Suprapubic skin (tissue), 4 donors: ENCODE measurements around the gene IL17B. TPM values are rescaled to one million over a fixed set of nuclear protein-coding genes. Genes with fewer than 3 reads are reported as not detected.
A peak's percentile ranks its signal among the peaks of the same experiment; 100 is the strongest.

Source experiments
- DNase-seq, 2 donors: peaks; one replicate each; pipeline ENCODE4 v3.0.0-alpha.2; 2019; ENCODE audit warnings: low spot score in 2 of 2
- H3K27ac ChIP-seq: fragments of 200-600 bp; sonication (generic); one replicate; pipeline ENCODE4 v1.5.1; 2019
- H3K27me3 ChIP-seq: fragments of 200-600 bp; sonication (generic); one replicate; pipeline ENCODE4 v1.5.1; 2019
- H3K36me3 ChIP-seq: fragments of 200-600 bp; sonication (generic); one replicate; pipeline ENCODE4 v1.5.1; 2019
- H3K4me1 ChIP-seq: fragments of 200-600 bp; sonication (generic); one replicate; pipeline ENCODE4 v1.5.1; 2019
- H3K4me3 ChIP-seq: fragments of 200-600 bp; sonication (generic); one replicate; pipeline ENCODE4 v1.5.1; 2019; ENCODE audit warnings: mild to moderate bottlenecking
- H3K9me3 ChIP-seq: fragments of 200-600 bp; sonication (generic); one replicate; pipeline ENCODE4 v1.5.1; 2019
- EP300 ChIP-seq: sonication (generic); formaldehyde crosslinking; IDR thresholded peaks from one replicate; pipeline ENCODE4 v1.6.1; 2017; ENCODE audit warnings: antibody characterized with exemption
- POLR2A ChIP-seq, 2 donors: fragments of 450-650 bp; IDR thresholded peaks; one replicate each; pipeline ENCODE4 v1.6.1; 2017; ENCODE audit warnings: antibody characterized with exemption in 2 of 2, mild to moderate bottlenecking in 2 of 2, moderate library complexity in 2 of 2
- POLR2AphosphoS5 ChIP-seq, 3 donors: sonication (generic); formaldehyde crosslinking; IDR thresholded peaks; one replicate each; pipeline ENCODE4 v1.6.1; 2017; ENCODE audit warnings: antibody characterized with exemption in 3 of 3
- WGBS: methylation state at CpG from one replicate; pipeline ENCODE4 v1.1.5; 2018; 5-methylcytosine and 5-hydroxymethylcytosine counted together
- total RNA-seq, 4 donors: library from RNA; depleted of rRNA; stranded (reverse); fragments of >200 nt; gene quantifications; one replicate each; pipeline ENCODE4 v1.1.0, GENCODE V29; 2016
- TF ChIP-seq, protein P1 (sequence below), 2 donors: fragments of 200-600 bp in 1 of 2; fragments of 450-650 bp in 1 of 2; sonication (generic) in 1 of 2; IDR thresholded peaks; one replicate each; pipeline ENCODE4 v1.5.1; 2016 to 2019; ENCODE audit warnings: antibody characterized with exemption in 2 of 2, mild to moderate bottlenecking in 1 of 2, moderate library complexity in 1 of 2

The IL17B gene, protein sequence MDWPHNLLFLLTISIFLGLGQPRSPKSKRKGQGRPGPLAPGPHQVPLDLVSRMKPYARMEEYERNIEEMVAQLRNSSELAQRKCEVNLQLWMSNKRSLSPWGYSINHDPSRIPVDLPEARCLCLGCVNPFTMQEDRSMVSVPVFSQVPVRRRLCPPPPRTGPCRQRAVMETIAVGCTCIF
- not detected for total RNA-seq

DNA sequence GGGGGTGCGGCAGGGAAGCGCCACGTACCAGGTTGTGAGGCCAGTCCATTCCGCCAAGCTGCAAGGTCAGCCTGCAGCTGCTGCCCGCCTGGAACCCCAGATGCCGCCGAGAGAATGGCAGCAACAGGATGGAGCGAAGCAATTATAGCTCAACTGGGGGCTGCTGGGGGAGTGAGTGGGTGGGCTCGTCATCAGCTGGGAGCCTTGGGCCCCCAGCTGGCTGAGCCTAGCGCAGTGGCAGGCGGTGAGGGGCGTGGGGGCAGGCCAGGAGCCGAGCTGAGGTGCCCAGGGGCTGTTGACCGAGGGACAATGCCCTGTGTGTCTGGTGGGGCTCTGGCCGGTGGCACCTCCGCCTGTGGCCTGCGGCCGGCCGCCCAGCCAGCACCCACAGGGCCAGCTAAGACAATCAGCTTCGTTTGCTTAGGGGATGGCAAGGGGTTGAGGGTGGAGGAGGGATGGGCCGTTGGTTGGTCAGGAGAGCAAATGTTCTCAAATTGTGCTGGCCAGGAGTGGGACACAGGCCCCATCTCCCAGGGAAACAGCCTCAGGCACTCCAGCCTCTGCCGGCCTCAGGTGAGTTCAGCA is at the start of gene IL17B:
IL17B (minus strand) TSS at position 116 of the 585 bp plus-strand sequence; CDS start at position 49, 67 bp downstream.
- H3K4me1 ChIP-seq, result peaks cover 7% of the 10 kb centered on the region
- no peaks in the 10 kb centered on the region for H3K36me3 ChIP-seq
- no peak for TF ChIP-seq EP300
- TF ChIP-seq POLR2AphosphoS5 (IDR thresholded peaks at IDR 0.05), result no peak
- TF ChIP-seq, protein P1, sequence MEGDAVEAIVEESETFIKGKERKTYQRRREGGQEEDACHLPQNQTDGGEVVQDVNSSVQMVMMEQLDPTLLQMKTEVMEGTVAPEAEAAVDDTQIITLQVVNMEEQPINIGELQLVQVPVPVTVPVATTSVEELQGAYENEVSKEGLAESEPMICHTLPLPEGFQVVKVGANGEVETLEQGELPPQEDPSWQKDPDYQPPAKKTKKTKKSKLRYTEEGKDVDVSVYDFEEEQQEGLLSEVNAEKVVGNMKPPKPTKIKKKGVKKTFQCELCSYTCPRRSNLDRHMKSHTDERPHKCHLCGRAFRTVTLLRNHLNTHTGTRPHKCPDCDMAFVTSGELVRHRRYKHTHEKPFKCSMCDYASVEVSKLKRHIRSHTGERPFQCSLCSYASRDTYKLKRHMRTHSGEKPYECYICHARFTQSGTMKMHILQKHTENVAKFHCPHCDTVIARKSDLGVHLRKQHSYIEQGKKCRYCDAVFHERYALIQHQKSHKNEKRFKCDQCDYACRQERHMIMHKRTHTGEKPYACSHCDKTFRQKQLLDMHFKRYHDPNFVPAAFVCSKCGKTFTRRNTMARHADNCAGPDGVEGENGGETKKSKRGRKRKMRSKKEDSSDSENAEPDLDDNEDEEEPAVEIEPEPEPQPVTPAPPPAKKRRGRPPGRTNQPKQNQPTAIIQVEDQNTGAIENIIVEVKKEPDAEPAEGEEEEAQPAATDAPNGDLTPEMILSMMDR (IDR thresholded peaks at IDR 0.05), result no peak
- no peak for TF ChIP-seq POLR2A (IDR thresholded peaks at IDR 0.05)
- no peaks in the 10 kb centered on the region for H3K27me3 ChIP-seq
- no peak for DNase-seq
- H3K9me3 ChIP-seq, result no peaks in the 10 kb centered on the region
- H3K4me3 ChIP-seq, result no peak within 1 kb of the TSS
- WGBS, result 84% methylated on average over 15 of the region's 22 CpGs
- peak within 1 kb of the TSS; percentile 44 for H3K27ac ChIP-seq

DNA sequence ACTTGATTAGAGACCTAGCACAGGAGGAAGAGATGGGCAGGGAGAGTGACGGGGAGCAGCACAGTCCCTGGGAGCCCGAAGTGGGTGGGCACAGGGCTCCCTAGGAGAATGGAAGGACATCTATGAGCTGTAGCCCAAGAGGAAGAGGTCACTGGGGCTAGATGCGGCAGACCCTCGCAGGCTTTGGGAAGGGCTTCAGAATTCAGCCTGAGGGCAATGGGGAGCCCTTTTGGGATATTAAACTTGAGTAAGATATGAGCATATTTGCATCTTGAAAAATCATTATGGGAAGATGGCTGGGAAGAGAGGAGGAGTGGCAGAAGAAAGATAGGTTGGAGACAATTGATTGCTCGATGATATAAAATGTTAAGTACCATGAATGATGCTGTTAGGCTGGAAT is 48.9 kb upstream of the IL17B start:
- H3K4me1 ChIP-seq, result peaks cover 16% of the 10 kb centered on the region
- no peak for DNase-seq
- H3K9me3 ChIP-seq, result no peaks in the 10 kb centered on the region
- peaks cover 6% of the 10 kb centered on the region for H3K36me3 ChIP-seq
- no peaks in the 10 kb centered on the region for H3K27me3 ChIP-seq
- no peak overlapping the region for H3K4me3 ChIP-seq
- H3K27ac ChIP-seq, result no peak overlapping the region
- no peak for TF ChIP-seq POLR2A (IDR thresholded peaks at IDR 0.05)
- TF ChIP-seq EP300, result no peak
- TF ChIP-seq, protein P1 (IDR thresholded peaks at IDR 0.05), result no peak
- no peak for TF ChIP-seq POLR2AphosphoS5 (IDR thresholded peaks at IDR 0.05)
- 91% methylated on average over 5 of the region's 5 CpGs for WGBS

DNA sequence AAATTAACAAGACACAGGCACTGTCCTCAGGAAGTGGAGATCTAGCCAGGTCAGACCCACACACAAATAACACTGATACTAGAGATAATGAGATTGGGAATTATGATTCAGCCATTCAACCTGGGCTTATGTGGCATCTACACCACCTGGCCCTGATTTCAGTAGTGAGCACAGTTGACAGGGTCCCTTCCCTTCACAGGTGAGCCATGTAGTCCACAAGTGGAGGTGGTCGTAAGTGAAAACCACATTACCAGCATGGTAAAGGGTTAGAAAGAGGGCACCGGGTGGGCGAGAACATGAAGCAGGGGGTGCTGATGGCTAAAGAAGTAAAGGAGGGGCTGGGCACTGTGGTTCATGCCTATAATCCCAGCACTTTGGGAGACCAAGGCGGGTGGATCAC is 48.3 kb upstream of the IL17B start:
- Histone ChIP-seq H3K27me3 (no peaks in the 10 kb centered on the region), H3K36me3 (peaks cover 6% of the 10 kb centered on the region), H3K27ac (no peak overlapping the region), H3K4me3 (no peak overlapping the region), H3K4me1 (peaks cover 21% of the 10 kb centered on the region), H3K9me3 (no peaks in the 10 kb centered on the region)
- no peak for DNase-seq
- TF ChIP-seq POLR2AphosphoS5 (IDR thresholded peaks at IDR 0.05), result peak in 1 of 3 donors; percentile 12
- TF ChIP-seq POLR2A (IDR thresholded peaks at IDR 0.05), result no peak
- 98% methylated on average over 4 of the region's 4 CpGs for WGBS

DNA sequence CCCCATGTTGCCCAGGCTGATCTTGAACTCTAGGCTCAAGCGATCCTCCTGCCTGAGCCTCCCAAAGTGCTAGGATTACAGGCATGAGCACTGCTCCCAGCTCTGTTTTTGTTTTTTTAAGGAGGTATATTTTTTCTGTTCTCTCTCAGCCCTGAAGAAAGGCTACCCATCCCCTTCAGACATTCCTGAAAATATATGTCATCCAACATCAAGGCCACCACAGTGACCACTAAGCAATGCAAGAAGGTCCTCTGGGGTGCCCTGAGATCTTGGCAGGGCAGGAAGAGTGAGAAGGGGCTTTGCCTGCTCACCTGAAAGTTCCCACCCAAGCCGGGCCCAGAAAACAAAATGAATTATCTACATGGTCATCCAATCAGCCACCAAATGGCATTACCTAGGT is 47.8 kb upstream of the IL17B start:
- TF ChIP-seq POLR2A (IDR thresholded peaks at IDR 0.05), result no peak
- TF ChIP-seq POLR2AphosphoS5 (IDR thresholded peaks at IDR 0.05), result no peak
- no peak for TF ChIP-seq EP300
- TF ChIP-seq, protein P1 (IDR thresholded peaks at IDR 0.05), result no peak
- 90% methylated on average over 2 of the region's 2 CpGs for WGBS
- DNase-seq, result no peak
- H3K9me3 ChIP-seq, result no peaks in the 10 kb centered on the region
- peaks cover 6% of the 10 kb centered on the region for H3K36me3 ChIP-seq
- H3K27ac ChIP-seq, result no peak overlapping the region
- H3K4me1 ChIP-seq, result peaks cover 26% of the 10 kb centered on the region
- H3K27me3 ChIP-seq, result no peaks in the 10 kb centered on the region
- H3K4me3 ChIP-seq, result no peak overlapping the region

DNA sequence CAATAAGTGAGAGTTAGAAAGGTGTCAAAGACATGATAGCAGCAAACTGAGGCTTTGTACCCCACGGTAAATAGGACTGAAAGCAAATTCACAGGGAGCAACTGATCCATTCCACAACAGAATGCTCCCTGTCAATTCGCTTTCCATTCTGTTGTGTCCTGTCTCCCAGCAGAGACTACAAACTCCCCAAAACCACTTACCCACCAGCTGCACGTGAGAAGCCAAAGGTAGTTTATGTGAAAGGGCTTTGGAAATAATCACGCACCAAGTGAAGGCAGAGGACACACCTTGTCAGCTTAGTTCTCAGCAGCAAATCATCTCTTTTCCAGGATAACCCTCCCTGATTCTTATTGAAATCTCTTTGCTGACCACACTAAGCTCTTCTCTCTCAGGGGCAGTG is 46.6 kb upstream of the IL17B start:
- WGBS, result 91% methylated on average over 4 of the region's 4 CpGs
- DNase-seq, result no peak
- peaks cover 25% of the 10 kb centered on the region for H3K4me1 ChIP-seq

More for the DNA sequence above, 46.6 kb upstream of the IL17B start:
- Histone ChIP-seq H3K36me3 (peaks cover 6% of the 10 kb centered on the region), H3K4me3 (no peak overlapping the region), H3K27me3 (no peaks in the 10 kb centered on the region), H3K27ac (no peak overlapping the region), H3K9me3 (no peaks in the 10 kb centered on the region)
- TF ChIP-seq POLR2AphosphoS5 (IDR thresholded peaks at IDR 0.05) (no peak), EP300 (no peak), POLR2A (IDR thresholded peaks at IDR 0.05) (no peak)
- TF ChIP-seq, protein P1 (IDR thresholded peaks at IDR 0.05), result no peak
